ENCODE measurements around the gene FBXO11. TPM values are rescaled to one million over a fixed set of nuclear protein-coding genes. Genes with fewer than 3 reads are reported as not detected.

Gene FBXO11
- total RNA-seq, 6 experiments from 2014 or later = 42.3 to 51.5 (median 47.3) TPM

DNA sequence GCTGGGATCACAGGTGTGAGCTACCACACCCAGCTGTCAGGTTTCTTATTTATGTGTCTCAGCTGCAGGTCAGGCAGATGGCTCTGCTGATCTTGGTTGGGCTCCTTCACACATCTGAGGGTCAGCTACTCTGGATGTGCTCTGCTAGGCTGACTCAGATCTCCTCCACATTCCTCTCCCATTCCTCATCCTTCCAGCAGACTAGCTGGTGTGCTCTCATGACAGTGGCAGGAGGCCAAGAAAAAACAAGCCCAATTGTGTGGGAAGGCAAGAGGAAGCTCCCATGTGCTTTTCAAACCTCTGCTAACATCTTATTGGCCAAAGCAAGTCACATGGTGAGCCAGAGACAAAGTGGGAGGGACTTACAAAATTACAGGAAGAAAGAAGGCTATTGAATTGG lies 135.1 kb downstream of the FBXO11 start:
- TF ChIP-seq, protein P1, sequence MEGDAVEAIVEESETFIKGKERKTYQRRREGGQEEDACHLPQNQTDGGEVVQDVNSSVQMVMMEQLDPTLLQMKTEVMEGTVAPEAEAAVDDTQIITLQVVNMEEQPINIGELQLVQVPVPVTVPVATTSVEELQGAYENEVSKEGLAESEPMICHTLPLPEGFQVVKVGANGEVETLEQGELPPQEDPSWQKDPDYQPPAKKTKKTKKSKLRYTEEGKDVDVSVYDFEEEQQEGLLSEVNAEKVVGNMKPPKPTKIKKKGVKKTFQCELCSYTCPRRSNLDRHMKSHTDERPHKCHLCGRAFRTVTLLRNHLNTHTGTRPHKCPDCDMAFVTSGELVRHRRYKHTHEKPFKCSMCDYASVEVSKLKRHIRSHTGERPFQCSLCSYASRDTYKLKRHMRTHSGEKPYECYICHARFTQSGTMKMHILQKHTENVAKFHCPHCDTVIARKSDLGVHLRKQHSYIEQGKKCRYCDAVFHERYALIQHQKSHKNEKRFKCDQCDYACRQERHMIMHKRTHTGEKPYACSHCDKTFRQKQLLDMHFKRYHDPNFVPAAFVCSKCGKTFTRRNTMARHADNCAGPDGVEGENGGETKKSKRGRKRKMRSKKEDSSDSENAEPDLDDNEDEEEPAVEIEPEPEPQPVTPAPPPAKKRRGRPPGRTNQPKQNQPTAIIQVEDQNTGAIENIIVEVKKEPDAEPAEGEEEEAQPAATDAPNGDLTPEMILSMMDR (IDR thresholded peaks at IDR 0.05) = no peak
- Mint-ChIP-seq H3K9me3 (peaks cover 22% of the 10 kb centered on the region), H3K4me3 (no peak overlapping the region), H3K27ac (peak overlapping the region; percentile 76), H3K27me3 (ENCODE audit: insufficient read depth) (peaks cover 5% of the 10 kb centered on the region), H3K36me3 (ENCODE audit: low read depth) (peaks cover 18% of the 10 kb centered on the region), H3K4me1 (ENCODE audit: low read depth) (peaks cover 8% of the 10 kb centered on the region)
- DNase-seq = peak; percentile 99

DNA sequence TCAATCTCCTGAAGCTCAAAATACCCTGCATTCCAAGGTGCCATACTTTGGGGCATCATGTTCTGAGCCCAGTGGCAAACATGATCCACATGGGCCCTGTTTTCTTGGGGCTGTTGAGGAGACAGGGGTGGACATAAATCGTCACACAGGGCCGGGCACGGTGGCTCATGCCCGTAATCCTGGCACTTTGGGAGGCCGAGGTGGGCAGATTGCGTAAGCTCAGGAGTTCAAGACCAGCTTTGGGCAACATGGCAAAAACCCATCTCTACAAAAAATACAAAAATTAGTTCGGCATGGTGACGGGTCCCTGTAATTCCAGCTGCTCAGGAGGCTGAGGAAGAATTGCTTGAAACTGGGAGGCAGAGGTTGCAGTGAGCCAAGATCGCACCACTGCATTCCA lies 137.0 kb downstream of the FBXO11 start:
- Mint-ChIP-seq H3K27ac (no peak overlapping the region), H3K4me3 (no peak overlapping the region), H3K9me3 (peaks cover 22% of the 10 kb centered on the region), H3K27me3 (ENCODE audit: insufficient read depth) (peaks cover 14% of the 10 kb centered on the region), H3K4me1 (ENCODE audit: low read depth) (peaks cover 8% of the 10 kb centered on the region), H3K36me3 (ENCODE audit: low read depth) (peaks cover 18% of the 10 kb centered on the region)
- DNase-seq = no peak
- TF ChIP-seq, protein P1 (IDR thresholded peaks at IDR 0.05) = no peak

DNA sequence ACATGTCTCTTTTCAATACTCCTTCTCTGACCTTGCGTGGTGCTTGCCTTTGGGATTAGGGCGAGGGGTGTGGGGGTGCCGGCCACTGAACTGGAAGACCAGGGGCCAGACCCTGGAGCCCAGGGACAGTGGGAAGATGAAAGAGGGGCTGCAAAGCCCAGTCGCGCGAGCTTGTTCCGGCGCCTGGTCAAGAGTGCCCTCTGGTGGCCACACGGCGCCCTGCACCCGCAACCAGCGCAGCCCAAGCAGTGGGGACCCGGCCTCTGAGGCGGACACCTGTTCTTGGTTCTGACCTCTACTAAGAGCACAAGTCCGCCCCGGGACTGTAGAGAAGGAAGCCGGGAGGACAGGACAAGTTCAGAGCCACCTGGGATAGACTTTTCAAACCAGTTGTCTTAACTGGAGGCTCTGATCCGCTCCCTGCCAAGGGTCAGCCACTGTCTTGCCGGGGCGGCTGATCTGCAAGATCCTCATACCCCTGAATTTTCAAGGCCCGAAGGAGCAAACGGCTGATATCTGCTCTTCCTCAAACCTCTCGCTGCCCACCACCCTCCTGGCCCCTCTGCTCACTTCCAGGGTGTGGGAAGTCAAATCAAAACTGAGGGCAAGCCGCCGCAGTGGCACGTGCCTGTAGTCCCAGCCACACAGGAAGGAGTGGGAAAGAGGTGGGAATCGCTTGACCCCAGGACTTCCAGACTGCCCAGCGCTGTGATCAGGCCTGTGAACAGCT lies 138.3 kb downstream of the FBXO11 start:
- Mint-ChIP-seq H3K27ac (no peak overlapping the region), H3K9me3 (peaks cover 22% of the 10 kb centered on the region), H3K4me1 (ENCODE audit: low read depth) (peaks cover 8% of the 10 kb centered on the region), H3K4me3 (peak overlapping the region; percentile 83), H3K27me3 (ENCODE audit: insufficient read depth) (peaks cover 21% of the 10 kb centered on the region), H3K36me3 (ENCODE audit: low read depth) (peaks cover 18% of the 10 kb centered on the region)
- peak; percentile 12 for DNase-seq
- TF ChIP-seq, protein P1 (IDR thresholded peaks at IDR 0.05) = peak; percentile 100

DNA sequence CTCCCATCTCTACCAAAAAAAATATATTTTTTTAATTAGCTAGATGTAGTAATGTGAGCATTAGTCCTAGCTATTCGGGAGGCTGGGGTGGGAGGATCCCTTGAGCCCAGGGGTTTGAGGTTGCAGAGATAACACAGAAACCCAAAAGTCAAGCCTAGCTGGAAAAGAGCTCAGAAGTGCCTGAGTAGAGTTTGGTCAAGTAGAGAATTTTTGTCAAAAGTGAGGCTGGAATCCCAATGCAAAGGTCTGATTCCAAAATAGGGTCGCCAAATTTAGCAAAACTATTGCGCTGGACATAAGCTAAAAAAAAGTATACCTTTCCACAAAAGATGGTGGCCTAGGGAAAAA lies 138.8 kb downstream of the FBXO11 start:
- Mint-ChIP-seq H3K4me3 (peak overlapping the region; percentile 83), H3K27me3 (ENCODE audit: insufficient read depth) (peaks cover 25% of the 10 kb centered on the region), H3K27ac (no peak overlapping the region), H3K4me1 (ENCODE audit: low read depth) (peaks cover 8% of the 10 kb centered on the region), H3K9me3 (peaks cover 22% of the 10 kb centered on the region), H3K36me3 (ENCODE audit: low read depth) (peaks cover 18% of the 10 kb centered on the region)
- TF ChIP-seq, protein P1 (IDR thresholded peaks at IDR 0.05) = no peak
- no peak for DNase-seq

DNA sequence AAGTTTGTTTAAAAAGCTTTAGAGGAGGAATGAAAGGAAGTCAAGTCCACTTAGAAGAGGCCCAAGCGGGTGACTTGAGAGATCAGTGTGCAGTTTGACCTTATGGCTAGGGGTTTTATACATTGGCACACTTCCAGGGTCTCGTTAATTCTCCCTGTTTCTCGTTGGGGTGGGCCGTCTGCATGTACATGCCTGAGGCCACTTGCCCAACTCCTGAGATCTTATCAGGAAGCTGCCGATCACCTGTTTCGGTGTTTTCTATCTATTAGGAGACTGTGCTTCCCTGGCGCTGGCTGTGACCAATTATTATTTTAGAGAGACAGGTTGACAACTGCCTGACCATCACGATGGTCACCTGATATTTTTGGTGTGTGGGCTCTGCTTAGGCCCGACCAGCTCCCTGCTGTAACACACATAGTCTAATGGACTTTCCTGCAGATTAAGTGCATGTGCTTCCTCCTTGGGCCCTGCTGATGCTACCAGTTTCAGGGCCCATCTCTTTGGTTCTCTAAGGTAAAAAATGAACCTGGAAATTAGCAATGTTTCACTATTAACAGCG lies 154.4 kb downstream of the FBXO11 start:
- peaks cover 6% of the 10 kb centered on the region; the same call in 1 of the 2 replicates for H3K4me1 Mint-ChIP-seq (ENCODE audit: low read depth)
- peaks cover 5% of the 10 kb centered on the region for H3K27me3 Mint-ChIP-seq (ENCODE audit: insufficient read depth)
- no peak overlapping the region for H3K27ac Mint-ChIP-seq
- H3K4me3 Mint-ChIP-seq = no peak overlapping the region
- H3K36me3 Mint-ChIP-seq (ENCODE audit: low read depth) = no peaks in the 10 kb centered on the region
- no peak for DNase-seq
- H3K9me3 Mint-ChIP-seq = peaks cover 5% of the 10 kb centered on the region; the same call in 1 of the 2 replicates
- TF ChIP-seq, protein P1 (IDR thresholded peaks at IDR 0.05) = no peak
